Measurements from ENCODE around the gene LRRC26.

The LRRC26 gene

GRCh38 chr9:137199411-137200121, 29.7 kb upstream of the LRRC26 start:
- DNase-seq (ENCODE audit: low read depth in 2 of 2): no peak

DNA sequence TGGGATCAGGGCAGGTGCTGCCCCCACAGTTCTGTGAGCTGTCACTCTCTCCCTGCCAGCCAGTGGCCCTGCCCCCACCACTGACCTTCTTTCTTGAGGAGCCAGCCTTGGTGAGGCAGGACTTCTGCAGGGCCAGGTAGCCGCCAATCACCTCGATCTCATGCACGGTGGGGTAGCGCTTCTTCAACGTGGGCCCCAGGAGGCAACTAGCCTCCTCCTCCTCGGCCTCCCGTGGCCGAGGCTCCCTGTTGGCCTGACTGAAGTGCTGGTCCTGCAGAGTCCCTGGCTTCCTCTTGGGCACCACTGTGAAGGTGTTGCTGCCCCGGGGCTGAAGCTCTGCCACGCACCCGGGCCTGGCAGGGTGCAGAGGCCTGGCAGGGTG, 29.0 kb upstream of the LRRC26 start:
- DNase-seq (ENCODE audit: low read depth in 2 of 2): no peak

- no peak for DNase-seq (ENCODE audit: low read depth in 2 of 2)
Measured at GRCh38 chr9:137198051-137198901, 28.4 kb upstream of the LRRC26 start.

DNA sequence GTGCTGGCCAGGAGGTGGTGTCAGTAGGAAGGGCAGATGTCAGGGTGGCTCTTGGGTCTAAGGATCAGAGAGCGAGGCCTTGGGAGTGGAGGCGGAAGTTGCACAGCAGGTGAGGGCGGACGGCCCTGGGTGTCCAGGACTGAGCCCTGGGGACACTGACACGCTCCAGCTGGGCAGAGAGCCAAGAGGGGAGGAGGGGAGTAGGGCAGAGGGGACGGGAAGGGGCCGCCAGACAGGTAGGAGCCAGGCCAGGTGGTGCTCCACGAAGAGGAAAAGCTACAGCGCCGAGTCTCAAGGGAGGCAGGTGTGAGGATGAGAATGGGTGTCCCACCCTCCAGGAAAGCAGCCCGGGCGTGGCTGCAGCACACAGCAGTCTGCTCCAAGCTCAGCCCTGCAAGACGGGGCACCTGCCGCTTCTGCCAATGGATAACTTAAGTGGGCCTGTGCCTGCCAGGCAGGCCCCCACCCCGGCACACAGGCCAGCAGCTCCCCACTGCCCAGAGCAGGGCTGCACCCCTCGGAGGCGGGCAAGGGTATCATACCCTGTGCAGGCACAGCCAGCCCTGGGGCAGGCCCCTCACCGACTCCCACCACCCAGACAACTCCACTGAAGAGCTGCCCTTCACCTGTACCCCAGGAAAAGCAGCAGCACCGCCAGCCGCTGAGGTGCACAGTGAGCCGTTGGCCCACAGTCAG, 25.8 kb upstream of the LRRC26 start:
- no peak for DNase-seq (ENCODE audit: low read depth in 2 of 2)

DNA sequence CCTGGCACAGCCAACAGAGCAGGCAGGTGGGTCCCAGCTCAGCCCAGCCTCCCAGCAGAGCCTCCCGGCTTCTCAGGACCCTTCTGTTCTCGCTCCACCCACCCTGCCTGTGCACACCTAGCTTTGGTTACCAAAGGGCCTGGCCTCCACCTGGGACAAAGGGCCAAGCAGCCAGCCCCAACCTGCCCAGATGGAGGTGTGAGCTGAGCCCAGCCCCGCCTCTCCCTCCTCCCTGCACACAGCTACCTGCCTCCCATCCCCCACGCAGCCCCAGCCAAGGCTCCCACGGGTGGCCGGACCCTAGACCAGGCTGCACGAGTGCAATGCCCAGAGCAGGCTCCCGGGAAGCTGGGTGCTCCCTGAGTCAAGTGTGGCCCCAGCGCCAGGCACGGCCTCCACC, 25.1 kb upstream of the LRRC26 start:
- no peak for DNase-seq (ENCODE audit: low read depth in 2 of 2)

DNA sequence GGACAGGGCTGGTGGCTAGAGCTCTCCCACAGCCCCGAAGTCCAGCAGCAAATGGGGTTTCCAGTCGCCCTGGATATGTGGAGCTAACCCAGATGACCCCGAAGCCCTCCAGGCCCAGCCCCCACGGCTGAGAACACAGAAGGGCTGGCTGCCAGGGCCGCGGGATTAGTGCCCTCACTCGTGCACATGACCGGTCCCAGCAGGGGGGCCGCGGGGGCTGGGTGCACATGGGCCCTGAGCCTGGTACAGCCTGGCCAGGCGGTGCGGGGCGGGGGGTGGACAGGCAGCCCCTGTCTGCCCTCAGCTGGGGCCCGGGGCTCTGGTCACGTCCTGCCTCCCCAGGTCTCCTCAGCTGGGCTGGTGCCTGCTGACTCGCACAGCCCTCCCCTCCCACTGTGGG, 24.5 kb upstream of the LRRC26 start:
- no peak for DNase-seq (ENCODE audit: low read depth in 2 of 2)

DNA sequence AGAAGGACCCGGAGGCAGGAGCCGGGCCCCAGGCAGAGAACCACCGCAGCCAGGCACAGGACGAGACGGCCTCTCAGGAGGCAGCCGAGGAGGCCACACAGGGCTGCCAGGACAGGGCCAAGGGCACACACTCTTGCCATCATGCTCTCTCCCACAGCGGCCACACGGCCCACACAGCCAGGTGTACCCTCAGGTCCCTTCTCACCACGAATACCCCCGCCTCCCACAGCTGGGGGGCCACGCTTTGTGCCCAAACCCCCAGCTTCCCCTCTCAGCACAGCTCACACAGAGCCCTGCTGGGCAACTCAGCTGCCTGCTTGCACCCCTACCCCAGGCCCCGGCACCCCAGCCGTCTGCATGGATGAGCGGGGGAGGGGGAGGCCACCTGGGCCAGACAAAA, 23.9 kb upstream of the LRRC26 start:
- DNase-seq (ENCODE audit: low read depth in 2 of 2): no peak

GRCh38 chr9:137192859-137193258, 23.0 kb upstream of the LRRC26 start:
- no peak for DNase-seq (ENCODE audit: low read depth in 2 of 2)

- DNase-seq (ENCODE audit: low read depth in 2 of 2): no peak
Measured at GRCh38 chr9:137192448-137192780, 22.6 kb upstream of the LRRC26 start.

DNA sequence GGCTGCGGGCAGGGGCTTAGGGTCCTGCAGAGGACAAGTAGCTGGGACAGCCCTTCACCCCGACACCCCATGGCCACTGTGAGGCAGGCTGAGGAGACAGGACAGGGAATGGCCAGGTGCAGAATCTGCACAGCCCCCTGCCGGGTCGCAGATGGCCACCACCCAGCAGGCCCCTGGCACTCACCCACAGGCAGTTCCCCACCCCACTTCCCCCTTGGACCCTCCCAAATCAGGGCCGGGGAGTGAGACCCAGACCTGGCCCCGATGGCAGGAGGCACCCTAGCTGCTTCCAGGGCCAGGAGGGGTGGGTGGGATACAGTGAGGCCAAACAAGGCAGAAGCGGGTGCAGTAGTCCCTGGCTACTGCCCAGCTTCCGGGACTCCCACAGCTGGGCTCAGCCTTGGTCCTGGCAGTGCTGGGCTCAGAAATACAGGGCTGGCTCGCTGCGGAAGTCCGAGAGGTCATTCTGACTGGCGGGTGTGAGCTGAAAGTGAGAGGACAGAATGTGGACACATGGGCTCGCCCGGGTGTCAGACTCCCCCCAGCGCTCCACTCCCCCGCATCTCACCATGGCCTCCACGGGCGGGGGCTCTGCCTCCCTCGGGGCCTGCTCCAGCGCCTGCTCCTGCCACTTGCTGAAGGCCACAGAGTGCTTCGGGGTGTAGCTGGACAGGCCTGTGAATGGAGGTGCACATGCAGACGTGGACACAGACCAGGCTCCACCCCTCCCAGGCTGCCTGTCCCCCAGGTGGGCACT, 22.0 kb upstream of the LRRC26 start:
- no peak for DNase-seq (ENCODE audit: low read depth in 2 of 2)

DNA sequence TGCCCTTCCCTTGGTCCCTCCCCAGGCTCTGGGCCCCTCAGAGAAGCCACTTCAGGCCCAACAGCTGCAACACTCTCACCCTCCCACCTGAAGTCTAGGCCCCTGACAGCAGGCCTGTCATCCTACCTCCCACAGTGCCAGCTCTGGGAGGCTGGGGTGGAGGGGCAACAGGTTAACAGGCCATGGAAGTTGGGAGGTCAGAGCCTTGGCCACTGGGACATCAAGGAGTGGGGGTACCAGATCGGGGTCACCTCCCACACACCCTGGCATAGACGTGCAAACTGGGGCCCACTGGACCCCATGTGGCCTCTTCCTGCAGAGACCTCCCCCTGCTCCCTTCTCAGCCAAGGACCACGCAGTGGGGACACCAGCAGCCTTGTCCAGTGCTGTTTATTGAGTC, 21.4 kb upstream of the LRRC26 start:
- DNase-seq (ENCODE audit: low read depth in 2 of 2): no peak

DNA sequence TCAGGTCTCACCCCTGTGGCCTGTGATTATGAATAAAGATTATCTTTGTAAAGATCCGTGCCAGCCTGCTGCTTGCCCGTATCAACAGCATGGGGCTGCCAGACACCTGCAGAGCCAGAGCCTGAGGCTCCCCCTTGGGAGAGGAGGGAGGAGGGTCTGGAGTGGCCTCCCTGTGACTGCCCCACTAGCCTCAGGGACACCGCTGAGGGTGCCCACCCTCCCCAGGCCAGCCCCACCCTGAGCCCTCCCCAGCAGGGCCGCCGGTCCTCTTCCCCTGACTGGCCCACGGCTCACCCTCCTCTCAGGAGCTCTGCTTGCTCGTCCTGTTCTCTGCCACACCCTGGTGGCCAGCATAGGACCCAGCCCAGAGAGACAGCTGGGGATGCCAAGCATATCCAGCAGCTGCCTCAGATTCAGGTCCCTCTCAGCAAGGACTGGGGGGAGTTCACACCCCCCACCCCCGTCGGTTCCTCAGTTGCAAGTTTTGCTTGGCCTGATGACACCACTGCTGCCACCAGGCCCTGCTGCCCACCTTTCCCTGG, 20.5 kb upstream of the LRRC26 start:
- no peak for DNase-seq (ENCODE audit: low read depth in 2 of 2)

DNA sequence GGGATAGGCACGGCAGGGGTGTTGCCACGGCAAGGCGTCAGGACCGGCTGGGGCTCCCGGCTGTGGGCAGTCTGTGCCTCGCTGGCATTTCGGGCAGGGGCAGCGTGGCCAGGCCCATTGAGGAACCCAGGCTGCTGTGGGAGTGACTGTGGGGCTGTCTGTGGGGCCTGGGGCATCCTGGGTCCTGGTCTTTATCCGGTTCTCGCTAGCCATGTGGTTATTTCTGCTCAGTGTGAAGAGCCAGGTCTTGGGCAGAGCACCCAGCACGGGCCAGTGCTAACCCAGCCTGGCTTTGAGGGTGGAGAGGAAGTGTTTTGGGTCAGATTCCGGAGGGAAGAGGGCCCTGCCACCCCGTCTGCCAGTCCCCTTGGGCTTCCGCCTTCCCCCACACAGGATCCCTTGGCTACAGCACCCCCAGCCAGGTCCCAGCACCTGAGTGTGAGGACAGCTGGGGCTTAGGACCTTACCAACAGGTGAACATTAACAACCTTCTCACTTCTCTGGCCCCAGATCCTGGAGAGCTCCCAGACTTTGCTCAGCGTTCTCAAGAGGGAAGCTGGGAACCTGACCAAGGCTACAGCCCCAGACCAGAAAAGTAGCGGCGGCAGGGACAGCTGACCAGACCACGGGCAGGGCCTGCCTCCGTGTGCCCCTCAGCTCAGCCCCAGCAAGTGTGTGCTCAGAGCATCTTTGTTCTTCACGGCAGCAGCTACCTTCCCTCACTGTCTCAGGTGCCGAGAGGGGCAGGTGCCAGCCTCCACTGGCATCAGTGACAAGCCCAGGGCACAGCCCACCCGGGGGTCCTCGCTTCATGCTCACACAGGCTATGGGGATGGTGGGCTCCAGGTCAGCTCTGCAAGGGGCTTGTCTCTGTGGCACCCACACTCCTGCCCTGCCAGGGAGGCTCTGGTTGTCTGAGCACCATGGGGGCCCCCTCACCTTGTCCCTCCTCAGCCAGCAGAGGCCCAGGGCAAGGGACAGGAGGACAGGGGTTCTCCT, 19.7 kb upstream of the LRRC26 start:
- no peak for DNase-seq (ENCODE audit: low read depth in 2 of 2)

- DNase-seq (ENCODE audit: low read depth in 2 of 2): peak; percentile 79 to 88
Measured at GRCh38 chr9:137188490-137189296, 18.8 kb upstream of the LRRC26 start, which contains the start of the genes ANAPC2 and SSNA1. Gene ANAPC2 (minus strand): TSS chr9:137188560. CDS start chr9:137188532, 28 bp downstream. Gene SSNA1 (plus strand): TSS chr9:137188676. CDS start chr9:137188727, 51 bp downstream.

GRCh38 chr9:137188086-137188489, 18.2 kb upstream of the LRRC26 start:
- no peak for DNase-seq (ENCODE audit: low read depth in 2 of 2)

GRCh38 chr9:137187386-137187785, 17.5 kb upstream of the LRRC26 start:
- no peak for DNase-seq (ENCODE audit: low read depth in 2 of 2)

DNA sequence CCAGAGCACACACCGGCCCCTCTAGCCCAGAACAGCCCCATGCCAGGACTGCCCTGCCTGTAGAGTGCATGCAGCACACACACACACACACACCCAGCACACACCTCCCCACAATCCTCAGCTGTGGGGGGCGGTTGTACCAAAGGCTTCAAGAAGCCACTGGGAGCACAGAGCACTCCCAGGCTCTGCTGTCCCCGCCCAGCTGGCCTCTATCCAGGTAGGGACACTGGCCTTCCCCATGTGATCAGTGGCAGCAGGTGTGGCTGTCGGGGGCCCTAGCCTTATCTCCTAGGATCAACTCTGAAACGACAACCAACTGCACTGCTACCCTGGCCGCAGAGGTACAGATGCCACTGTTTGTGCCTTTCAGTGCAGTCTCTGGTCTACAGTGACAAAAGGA, 16.5 kb upstream of the LRRC26 start:
- DNase-seq (ENCODE audit: low read depth in 2 of 2): no peak

DNA sequence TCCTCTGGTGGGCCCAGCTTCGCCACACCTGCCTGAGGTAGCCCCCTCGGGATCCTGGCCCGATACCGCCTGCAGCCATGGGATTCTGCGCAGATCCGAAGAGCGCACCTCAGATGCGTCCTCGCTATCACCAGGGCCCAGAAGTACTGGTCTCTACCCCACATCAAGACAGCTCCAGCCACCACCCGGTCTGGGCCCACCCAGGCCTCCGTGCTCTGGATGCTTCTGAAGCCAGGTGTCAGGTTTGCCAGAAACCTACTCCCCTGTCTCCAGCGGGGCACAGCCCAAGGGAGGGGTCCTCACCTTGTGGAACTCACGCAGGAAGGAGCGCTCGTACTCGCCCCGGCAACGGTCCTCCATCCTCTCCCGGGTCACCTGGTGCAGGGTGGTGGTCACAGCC, 16.1 kb upstream of the LRRC26 start:
- no peak for DNase-seq (ENCODE audit: low read depth in 2 of 2)

GRCh38 chr9:137184881-137185660, 15.2 kb upstream of the LRRC26 start:
- no peak for DNase-seq (ENCODE audit: low read depth in 2 of 2)

All from stimulated activated CD4-positive, alpha-beta T cell treated with anti-CD3 and anti-CD28 coated beads, Interleukin-15, amount 100 ng/mL, for 48 hours (primary cell).